Measurements from ENCODE around the gene ANKRD18B.
"Not testable (repeated sequence)": the region's sequence is repeated elsewhere in the genome, so short reads cannot be mapped to it uniquely, and the experiment has no call there.

ANKRD18B gene

DNA sequence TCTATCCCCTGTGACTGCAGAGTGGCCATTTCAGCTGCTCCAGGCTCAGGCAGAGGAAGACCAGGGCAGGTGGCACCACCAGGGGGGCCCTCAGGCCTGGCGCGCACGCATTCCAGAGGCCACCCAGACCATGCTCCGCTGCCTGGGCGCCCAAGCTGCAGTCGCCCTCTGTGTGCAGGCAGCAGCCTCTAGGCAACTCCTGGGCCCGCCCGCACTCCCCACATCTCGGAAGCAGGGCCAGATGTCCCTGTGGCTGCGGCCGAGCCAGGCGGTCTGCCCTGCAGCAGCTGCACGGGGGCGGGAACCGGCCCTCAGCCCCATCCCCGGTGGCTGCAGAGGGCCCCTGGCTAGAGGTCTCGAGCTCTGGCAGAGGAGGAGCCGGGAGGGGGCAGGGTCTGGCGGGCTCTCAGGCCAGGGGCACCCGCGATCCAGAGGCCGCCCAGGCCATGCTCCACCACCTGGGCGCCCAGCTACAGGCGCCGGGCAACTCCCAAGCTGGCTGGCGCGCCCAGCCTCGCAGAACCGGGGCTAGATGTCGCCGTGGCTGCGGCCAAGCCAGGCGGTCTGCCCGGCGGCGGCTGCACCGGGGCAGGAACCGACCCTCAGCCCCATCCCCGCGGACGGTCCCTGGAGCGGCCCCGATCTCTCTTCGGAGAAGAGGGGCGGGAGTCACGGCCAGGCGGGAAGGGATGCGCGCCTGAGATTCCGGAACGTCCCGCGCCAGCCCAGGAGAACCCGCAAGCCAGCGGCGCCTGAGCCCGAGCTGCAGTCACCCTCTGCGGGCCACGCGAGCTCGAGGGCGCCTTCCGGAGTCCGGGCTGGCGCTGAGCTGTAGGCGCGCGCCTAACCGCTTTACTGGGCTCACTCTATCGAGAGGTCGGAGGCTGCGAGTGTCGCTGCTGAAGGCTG is at the start of gene ANKRD18B:
TSS of gene ANKRD18B (plus strand) at position 855 of the 909 bp plus-strand sequence. CDS start 239 bp downstream, outside the sequence.
- DNase-seq (ENCODE audit: low read depth in 2 of 2): peak in 1 of 2 donors; percentile 12

DNA sequence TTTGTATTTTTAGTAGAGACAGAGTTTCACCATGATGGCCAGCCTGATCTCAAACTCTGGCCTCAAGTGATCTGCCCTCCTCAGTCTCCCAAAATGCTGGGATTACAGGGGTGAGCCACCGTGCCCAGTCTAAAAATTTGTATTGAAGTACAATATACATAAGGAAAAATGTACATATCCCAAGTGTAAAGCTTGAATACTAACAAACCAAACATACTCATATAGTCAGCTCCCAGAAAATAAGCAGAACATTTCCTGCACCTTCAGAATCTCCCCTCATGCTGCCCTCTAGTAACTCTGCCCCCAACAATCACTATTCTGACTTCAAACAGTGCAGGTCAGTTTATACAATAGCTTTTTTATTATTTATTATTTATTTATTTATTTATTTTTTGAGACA is 48.7 kb upstream of the ANKRD18B start:
- DNase-seq (ENCODE audit: low read depth in 2 of 2): no peak

DNA sequence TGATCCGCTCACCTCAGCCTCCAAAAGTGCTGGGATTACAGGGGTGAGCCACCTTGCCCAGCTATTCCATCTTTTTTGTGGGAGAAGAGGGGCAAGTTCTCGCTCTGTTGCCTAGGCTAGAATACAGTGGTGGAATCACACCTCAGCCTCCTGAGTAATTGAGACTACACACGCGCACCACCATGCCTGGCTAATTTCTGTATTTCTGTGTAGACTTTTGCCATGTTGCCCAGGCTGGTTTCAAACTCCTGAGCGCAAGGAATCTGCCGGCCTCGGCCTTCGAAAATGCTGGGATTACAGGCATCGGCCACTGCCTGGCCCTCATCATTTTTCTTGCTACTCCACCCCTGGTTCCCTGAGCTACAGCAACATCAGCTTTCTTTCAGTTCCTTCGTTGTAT is 47.5 kb upstream of the ANKRD18B start:
- DNase-seq (ENCODE audit: low read depth in 2 of 2): no peak

GRCh38 chr9:33480106-33480505 is 43.9 kb upstream of the ANKRD18B start:
- DNase-seq (ENCODE audit: low read depth in 2 of 2): no peak

GRCh38 chr9:33480976-33481375 is 43.1 kb upstream of the ANKRD18B start:
- no peak for DNase-seq (ENCODE audit: low read depth in 2 of 2)

GRCh38 chr9:33485312-33485711 is 38.7 kb upstream of the ANKRD18B start:
- not testable (repeated sequence) for DNase-seq (ENCODE audit: low read depth in 2 of 2)

GRCh38 chr9:33489066-33489465 is 35.0 kb upstream of the ANKRD18B start:
- no peak for DNase-seq (ENCODE audit: low read depth in 2 of 2)

- DNase-seq (ENCODE audit: low read depth in 2 of 2): not testable (repeated sequence)
Observed at GRCh38 chr9:33493819-33494218, 30.2 kb upstream of the ANKRD18B start.

GRCh38 chr9:33498387-33498786 is 25.7 kb upstream of the ANKRD18B start:
- DNase-seq (ENCODE audit: low read depth in 2 of 2): no peak

- DNase-seq (ENCODE audit: low read depth in 2 of 2): no peak
Observed at GRCh38 chr9:33506626-33507370, 17.3 kb upstream of the ANKRD18B start.

DNA sequence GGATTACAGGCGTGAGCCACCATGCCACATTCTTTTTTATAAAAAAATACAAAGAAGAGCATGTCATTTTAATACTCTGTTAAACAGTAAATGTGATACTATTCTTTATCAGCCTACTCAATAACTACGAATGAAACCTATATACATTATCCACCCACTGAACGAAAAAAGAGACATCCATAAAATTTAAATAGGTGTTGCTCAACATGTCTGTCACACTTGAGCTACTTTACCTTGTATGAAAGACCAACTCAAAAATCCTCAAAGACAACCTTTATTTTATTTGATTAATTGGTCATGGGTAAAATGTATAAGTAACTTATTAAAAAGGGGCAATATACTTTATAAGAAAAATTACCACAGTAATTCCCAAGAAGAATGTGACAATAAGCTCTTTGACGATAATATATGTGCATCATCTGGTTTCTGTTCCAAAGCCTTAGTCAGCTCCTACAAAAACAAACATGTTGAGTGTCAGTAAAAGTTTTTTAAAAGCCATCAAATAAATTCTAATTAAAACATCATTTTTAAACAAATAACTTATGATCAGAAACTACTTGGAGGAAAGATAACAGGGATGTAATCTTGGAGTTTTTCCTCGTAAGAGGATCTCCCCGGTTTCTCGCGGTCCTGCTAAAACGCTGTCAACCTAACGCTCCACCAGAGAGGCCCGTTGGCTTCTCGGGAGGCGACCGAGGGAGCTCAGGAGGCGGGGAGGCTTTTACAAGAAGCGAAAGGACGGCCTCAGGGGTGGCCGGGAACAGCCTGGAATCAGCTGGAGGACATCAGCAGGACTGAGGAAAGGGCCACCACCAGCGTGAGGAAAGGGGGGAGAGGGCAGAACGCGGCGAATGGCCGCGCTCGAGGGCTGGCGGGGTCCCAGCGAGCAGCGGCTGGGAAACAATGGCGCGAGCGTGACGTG is 13.5 kb upstream of the ANKRD18B start:
- peak in 1 of 2 donors; percentile 14 for DNase-seq (ENCODE audit: low read depth in 2 of 2)

- DNase-seq (ENCODE audit: low read depth in 2 of 2): not testable (repeated sequence)
Observed at GRCh38 chr9:33511184-33511517, 12.9 kb upstream of the ANKRD18B start.

- not testable (repeated sequence) for DNase-seq (ENCODE audit: low read depth in 2 of 2)
Observed at GRCh38 chr9:33512535-33512934, 11.5 kb upstream of the ANKRD18B start.

DNA sequence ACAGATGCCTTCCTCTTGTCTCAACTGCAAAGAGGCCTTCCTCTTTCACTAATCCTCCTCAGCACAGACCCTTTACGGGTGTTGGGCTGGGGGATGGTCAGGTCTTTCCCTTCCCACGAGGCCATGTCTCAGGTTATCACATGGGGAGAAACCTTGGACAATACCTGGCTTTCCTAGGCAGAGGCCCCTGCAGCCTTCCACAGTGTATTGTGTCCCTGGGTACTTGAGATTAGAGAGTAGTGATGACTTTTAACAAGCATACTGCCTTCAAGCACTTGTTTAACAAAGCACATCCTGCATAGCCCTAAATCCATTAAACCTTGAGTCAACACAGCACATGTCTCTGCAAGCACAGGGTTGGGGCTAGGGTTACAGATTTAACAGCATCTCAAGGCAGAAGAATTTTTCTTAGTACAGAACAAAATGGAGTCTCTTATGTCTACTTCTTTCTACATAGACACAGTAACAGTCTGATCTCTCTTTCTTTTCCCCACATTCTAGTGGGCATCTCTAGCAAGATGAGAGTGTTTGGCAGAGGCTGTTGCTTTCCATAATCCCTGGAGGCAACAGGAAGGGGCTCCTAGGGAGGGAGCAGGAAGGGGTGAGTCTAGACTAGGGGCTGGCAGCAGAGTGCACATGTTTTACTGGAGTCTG is 8.6 kb upstream of the ANKRD18B start:
- DNase-seq (ENCODE audit: low read depth in 2 of 2): not testable (repeated sequence)

DNA sequence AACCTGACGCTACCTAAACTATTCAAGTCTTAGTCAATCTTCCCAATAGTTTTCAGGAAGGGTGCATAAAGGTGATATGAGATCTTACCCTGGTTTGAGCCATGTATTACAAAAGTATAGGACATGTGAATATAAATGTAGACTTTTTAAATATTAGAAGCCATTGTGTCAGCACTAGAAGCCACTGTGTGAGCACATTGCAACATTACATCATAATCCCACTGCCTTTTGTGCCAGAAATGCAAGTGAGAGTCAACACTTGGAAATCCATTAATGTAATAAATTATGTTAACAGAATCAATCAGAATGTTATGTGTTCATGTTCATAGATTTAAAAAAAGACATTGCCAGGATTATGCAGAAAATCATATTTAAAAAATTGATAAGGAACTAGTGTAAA is 7.7 kb upstream of the ANKRD18B start:
- not testable (repeated sequence) for DNase-seq (ENCODE audit: low read depth in 2 of 2)

DNA sequence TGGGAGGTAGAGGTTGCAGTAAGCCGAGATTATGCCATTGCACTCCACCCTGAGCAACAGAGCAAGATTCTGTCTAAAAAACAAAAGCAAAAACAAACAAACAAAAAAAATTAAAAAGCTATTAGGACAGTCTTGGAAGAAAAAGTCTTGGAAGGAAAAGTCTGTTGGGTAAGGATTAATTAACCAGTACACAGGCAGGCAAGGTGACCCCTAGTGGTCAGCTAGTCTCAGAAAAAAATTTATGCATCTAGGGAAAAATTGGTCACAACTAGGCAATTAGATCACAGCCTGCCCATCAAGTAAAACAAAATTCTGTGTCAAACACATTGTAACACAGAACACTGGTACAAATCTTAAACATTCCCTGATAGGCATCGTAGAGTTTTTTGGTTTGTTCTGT is 6.7 kb upstream of the ANKRD18B start:
- no peak for DNase-seq (ENCODE audit: low read depth in 2 of 2)

- not testable (repeated sequence) for DNase-seq (ENCODE audit: low read depth in 2 of 2)
Observed at GRCh38 chr9:33517934-33518577, 6.0 kb upstream of the ANKRD18B start.

- DNase-seq (ENCODE audit: low read depth in 2 of 2): not testable (repeated sequence)
Observed at GRCh38 chr9:33521861-33522260, 2.2 kb upstream of the ANKRD18B start.

GRCh38 chr9:33524306-33524947 is 376 bp downstream of the ANKRD18B start:
- DNase-seq (ENCODE audit: low read depth in 2 of 2): no peak

- DNase-seq (ENCODE audit: low read depth in 2 of 2): not testable (repeated sequence)
Observed at GRCh38 chr9:33528069-33528468, 4.0 kb downstream of the ANKRD18B start.
